Activated T-helper 1 cell treated with anti-CD3 and anti-CD28 coated beads, Interleukin-12 subunit alpha, Interleukin-12 subunit beta, Interleukin-2, Interleukin-4 antibody, amounts not matched to agents 30 ng/mL and 10 ng/mL and 1 ng/mL, durations not matched to agents 14 hours and 24 hours and 36 hours (primary cell): ENCODE results near the gene GSN. TPM values are rescaled to one million over a fixed set of nuclear protein-coding genes. Genes with fewer than 3 reads are reported as not detected.

Experiments
- DNase-seq: peaks from one replicate; pipeline ENCODE4 v3.0.0; 2021; ENCODE audit warnings: low spot score
- H3K27ac Mint-ChIP-seq: one replicate; pipeline ENCODE4 v1.8.0; 2021; ENCODE audit warnings: mild to moderate bottlenecking, mixed read lengths
- H3K27me3 Mint-ChIP-seq: one replicate; pipeline ENCODE4 v1.8.0; 2022; ENCODE audit warnings: mild to moderate bottlenecking, moderate library complexity, mixed read lengths; ENCODE audit not compliant: insufficient read depth
- H3K36me3 Mint-ChIP-seq: one replicate; pipeline ENCODE4 v1.8.0; 2021; ENCODE audit warnings: low read depth, mixed read lengths
- H3K4me1 Mint-ChIP-seq: one replicate; pipeline ENCODE4 v1.8.0; 2021; ENCODE audit warnings: low read depth, mixed read lengths
- H3K4me3 Mint-ChIP-seq: one replicate; pipeline ENCODE4 v1.8.0; 2021; ENCODE audit warnings: mild to moderate bottlenecking, moderate library complexity, mixed read lengths
- H3K9me3 Mint-ChIP-seq: one replicate; pipeline ENCODE4 v1.8.0; 2021; ENCODE audit warnings: mixed read lengths
- intact Hi-C: fragments of 100-400 bp; cut with micrococcal nuclease; formaldehyde crosslinking; loops from one replicate; pipeline ENCODE4 v1.15.1; 2024
- total RNA-seq: library from RNA; stranded (reverse); gene quantifications from 2 replicates; pipeline ENCODE4 v1.2.3, GENCODE V29; 2022

The GSN gene
- total RNA-seq, 1 donor from 2014 or later, result 1.5 TPM

GRCh38 chr9:121340676-121341392 lies 72.9 kb downstream of the GSN start:
- intact Hi-C loops, result no loop called here
- peaks cover 57% of the 10 kb centered on the region for H3K36me3 Mint-ChIP-seq

DNA sequence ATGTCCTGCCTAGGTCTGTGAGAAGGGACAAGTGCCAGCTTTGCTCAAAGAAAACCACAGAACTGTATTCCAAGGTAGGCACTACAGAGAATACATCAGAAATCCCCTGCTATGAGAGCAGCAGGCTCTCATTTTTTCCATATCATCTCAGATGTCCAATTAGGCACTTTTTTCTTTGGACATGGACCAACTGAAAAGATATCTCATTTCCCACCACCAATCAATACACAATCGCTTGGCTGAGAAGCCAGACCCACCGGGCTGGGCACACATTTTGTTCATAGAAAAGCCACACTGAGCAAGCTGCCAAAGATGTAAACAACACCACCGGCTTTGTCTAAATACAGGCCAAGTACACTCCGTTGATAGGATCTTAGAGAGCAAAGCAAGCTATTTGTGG lies 76.2 kb downstream of the GSN start:
- no peak overlapping the region for H3K27ac Mint-ChIP-seq
- H3K9me3 Mint-ChIP-seq, result no peaks in the 10 kb centered on the region
- H3K36me3 Mint-ChIP-seq, result peaks cover 60% of the 10 kb centered on the region
- peaks cover 25% of the 10 kb centered on the region for H3K4me1 Mint-ChIP-seq
- DNase-seq, result no peak
- intact Hi-C loops, result no loop called here
- H3K4me3 Mint-ChIP-seq, result no peak overlapping the region
- no peaks in the 10 kb centered on the region for H3K27me3 Mint-ChIP-seq

More at GRCh38 chr9:121340676-121341392, 72.9 kb downstream of the GSN start:
- Mint-ChIP-seq H3K27me3 (no peaks in the 10 kb centered on the region), H3K4me1 (peaks cover 25% of the 10 kb centered on the region), H3K4me3 (no peak overlapping the region), H3K27ac (no peak overlapping the region), H3K9me3 (no peaks in the 10 kb centered on the region)
- DNase-seq, result no peak

DNA sequence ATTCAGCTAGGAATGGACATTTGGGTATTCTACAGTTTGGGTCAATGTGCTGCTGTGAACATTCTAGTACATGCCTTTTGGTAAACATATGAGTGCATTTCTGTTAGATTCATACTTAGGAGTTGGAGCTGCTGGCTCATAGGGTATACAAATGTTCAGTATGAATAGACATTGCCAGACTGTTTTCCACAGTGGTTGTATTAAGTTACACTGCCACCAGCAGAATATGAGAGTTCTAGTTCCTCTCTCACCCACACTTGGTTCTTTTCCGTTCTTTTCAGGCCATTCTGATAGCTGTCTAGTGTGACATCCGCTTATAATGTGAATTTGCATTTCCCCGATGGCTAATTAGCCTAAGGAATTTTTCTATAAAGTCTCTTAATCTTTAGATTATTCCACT lies 77.1 kb downstream of the GSN start:
- no peaks in the 10 kb centered on the region for H3K27me3 Mint-ChIP-seq
- H3K4me1 Mint-ChIP-seq, result peaks cover 26% of the 10 kb centered on the region
- H3K36me3 Mint-ChIP-seq, result peaks cover 61% of the 10 kb centered on the region
- no peak overlapping the region for H3K27ac Mint-ChIP-seq
- intact Hi-C loops, result no loop called here
- no peak overlapping the region for H3K4me3 Mint-ChIP-seq
- no peak for DNase-seq
- H3K9me3 Mint-ChIP-seq, result no peaks in the 10 kb centered on the region

DNA sequence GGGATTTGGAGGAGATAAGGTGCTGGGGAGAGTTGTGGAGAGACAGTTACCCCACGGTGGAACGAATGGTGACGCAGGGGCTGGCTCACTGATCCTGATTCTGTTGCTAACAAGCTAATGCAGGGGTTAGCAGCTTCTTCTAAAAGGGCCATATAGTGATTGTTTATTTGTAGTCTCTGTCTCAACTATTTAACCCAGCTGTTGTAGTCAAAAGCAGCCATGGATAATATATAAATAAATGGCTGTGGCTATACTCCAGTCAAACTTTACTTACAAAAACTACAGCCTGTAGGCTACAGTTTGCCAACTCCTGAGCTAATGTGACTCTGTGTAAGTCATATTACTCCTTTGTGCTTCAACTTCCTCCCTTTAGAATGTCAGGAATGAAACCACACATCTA lies 80.3 kb downstream of the GSN start:
- Mint-ChIP-seq H3K36me3 (peaks cover 61% of the 10 kb centered on the region), H3K4me3 (no peak overlapping the region), H3K27me3 (no peaks in the 10 kb centered on the region), H3K27ac (no peak overlapping the region), H3K4me1 (peaks cover 42% of the 10 kb centered on the region), H3K9me3 (no peaks in the 10 kb centered on the region)
- no peak for DNase-seq
- intact Hi-C loops, result no loop called here

DNA sequence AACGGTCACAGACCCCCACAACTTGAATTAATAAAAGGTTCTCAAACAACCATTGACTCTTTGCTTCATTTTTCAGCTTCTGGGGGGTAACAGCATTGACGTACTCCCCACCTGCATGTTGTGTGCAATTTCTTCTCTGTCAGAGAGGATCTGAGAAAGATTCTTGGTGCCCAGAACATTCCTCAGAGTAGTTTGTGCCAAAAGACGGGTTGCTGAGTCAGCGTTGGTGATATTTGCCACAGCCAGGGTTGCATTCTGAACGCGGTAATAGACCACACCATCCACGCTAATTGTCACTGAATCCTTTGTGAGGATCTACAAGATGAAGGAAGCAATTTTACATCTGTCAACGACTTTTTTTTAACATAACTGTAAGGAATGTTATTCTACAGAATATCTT lies 81.0 kb downstream of the GSN start:
- DNase-seq, result no peak
- no peak overlapping the region for H3K27ac Mint-ChIP-seq
- H3K27me3 Mint-ChIP-seq, result no peaks in the 10 kb centered on the region
- intact Hi-C loops, result no loop called here
- H3K4me1 Mint-ChIP-seq, result peaks cover 44% of the 10 kb centered on the region
- no peaks in the 10 kb centered on the region for H3K9me3 Mint-ChIP-seq
- H3K36me3 Mint-ChIP-seq, result peaks cover 57% of the 10 kb centered on the region
- no peak overlapping the region for H3K4me3 Mint-ChIP-seq

- H3K4me3 Mint-ChIP-seq, result no peak overlapping the region
- no peak for DNase-seq
- no peaks in the 10 kb centered on the region for H3K9me3 Mint-ChIP-seq
- H3K27ac Mint-ChIP-seq, result no peak overlapping the region
- no peaks in the 10 kb centered on the region for H3K27me3 Mint-ChIP-seq
- intact Hi-C loops, result loop anchor here (5.0 to 10.0 kb wide), 2 partner anchors 425 to 658 kb away; partner anchors contain the start of gene TRAF1
- H3K36me3 Mint-ChIP-seq, result peaks cover 52% of the 10 kb centered on the region
- H3K4me1 Mint-ChIP-seq, result peaks cover 39% of the 10 kb centered on the region
Observed at GRCh38 chr9:121350036-121350435, 82.1 kb downstream of the GSN start.

DNA sequence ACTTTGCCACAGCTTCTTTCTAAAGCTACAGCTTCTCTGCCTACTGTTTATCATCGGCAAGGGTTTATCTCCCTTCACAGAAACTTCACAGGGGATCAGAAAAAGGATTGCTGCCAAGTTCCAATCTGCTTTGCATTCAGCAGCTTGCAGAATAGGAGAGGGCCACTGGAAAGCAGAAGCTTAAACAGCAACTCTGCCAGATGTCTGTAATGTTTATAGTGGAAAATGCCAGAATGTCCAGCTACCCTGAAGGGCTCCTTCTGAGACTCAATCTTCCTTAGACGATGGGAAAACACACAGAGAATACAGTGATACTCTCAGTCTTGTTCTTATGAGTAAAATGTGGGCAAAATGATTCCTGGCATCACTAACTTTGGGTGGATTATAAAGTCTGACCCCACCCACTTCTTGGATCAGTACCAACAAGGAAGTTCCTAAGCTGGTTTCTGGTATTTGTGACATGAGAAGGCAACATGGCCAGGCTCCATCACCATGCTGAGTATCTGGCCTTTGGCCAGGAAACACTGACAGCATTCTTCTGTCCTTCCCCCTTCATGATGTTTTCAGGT lies 83.1 kb downstream of the GSN start:
- DNase-seq, result no peak

GRCh38 chr9:121353241-121354061 lies 85.5 kb downstream of the GSN start:
- peak overlapping the region; percentile 73 for H3K27ac Mint-ChIP-seq
- H3K36me3 Mint-ChIP-seq, result peaks cover 42% of the 10 kb centered on the region
- DNase-seq, result peak; percentile 73
- intact Hi-C loops, result loop anchor here (1.0 to 10.0 kb wide), 7 partner anchors 17 to 661 kb away; partner anchors contain the start of genes RAB14, STOM and TRAF1
- H3K4me1 Mint-ChIP-seq, result peaks cover 69% of the 10 kb centered on the region
- H3K4me3 Mint-ChIP-seq, result peak overlapping the region; percentile 42
- no peaks in the 10 kb centered on the region for H3K9me3 Mint-ChIP-seq
- no peaks in the 10 kb centered on the region for H3K27me3 Mint-ChIP-seq

More for the DNA sequence above, 83.1 kb downstream of the GSN start:
- no peak overlapping the region for H3K4me3 Mint-ChIP-seq
- no peak overlapping the region for H3K27ac Mint-ChIP-seq
- no peaks in the 10 kb centered on the region for H3K27me3 Mint-ChIP-seq
- intact Hi-C loops, result loop anchor here (5.0 to 10.0 kb wide), 2 partner anchors 426 to 659 kb away; partner anchors contain the start of gene TRAF1
- peaks cover 46% of the 10 kb centered on the region for H3K4me1 Mint-ChIP-seq
- peaks cover 52% of the 10 kb centered on the region for H3K36me3 Mint-ChIP-seq
- no peaks in the 10 kb centered on the region for H3K9me3 Mint-ChIP-seq

DNA sequence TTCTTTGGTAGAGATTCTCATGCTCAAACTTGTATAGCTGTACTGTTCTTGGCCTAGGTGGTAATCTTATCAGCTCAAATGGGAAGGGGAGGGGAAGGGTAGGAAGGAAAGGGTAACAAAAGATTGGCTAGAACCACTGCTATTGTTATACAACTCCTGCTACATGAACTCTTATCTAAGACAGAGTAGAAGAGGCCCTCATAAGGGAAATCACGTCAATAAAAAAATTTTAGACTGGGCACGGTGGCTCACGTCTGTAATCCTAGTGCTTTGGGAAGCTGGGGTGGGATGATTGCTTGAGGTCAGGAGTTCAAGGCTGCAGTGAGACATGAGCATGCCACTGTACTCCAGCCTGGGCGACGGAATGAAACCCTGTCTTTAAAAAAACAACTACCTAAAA lies 86.2 kb downstream of the GSN start:
- Mint-ChIP-seq H3K27ac (peak overlapping the region; percentile 73), H3K36me3 (peaks cover 40% of the 10 kb centered on the region), H3K4me1 (peaks cover 75% of the 10 kb centered on the region)

DNA sequence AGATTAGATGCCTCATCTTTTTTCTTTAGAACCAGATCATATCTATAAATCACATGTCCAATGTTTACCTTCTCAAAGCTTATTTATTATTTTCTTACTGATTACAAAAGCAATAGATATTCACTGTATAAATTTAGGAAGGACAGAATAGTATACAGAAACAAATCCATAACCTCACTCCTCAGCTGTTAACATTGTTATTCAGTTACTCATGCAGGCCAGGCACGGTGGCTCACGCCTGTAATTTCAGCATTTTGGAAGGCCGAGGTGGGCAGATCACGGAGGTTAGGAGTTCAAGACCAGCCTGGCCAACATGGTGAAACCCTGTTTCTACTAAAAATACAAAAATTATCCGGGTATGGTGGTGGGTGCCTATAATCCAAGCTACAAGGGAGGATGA lies 86.8 kb downstream of the GSN start:
- H3K27ac Mint-ChIP-seq, result peak overlapping the region; percentile 64
- intact Hi-C loops, result loop anchor here (5.0 to 10.0 kb wide), 2 partner anchors 430 to 662 kb away; partner anchors contain the start of gene TRAF1
- no peak overlapping the region for H3K4me3 Mint-ChIP-seq
- no peaks in the 10 kb centered on the region for H3K9me3 Mint-ChIP-seq
- H3K4me1 Mint-ChIP-seq, result peaks cover 82% of the 10 kb centered on the region
- peaks cover 38% of the 10 kb centered on the region for H3K36me3 Mint-ChIP-seq
- H3K27me3 Mint-ChIP-seq, result no peaks in the 10 kb centered on the region
- DNase-seq, result no peak

More for the DNA sequence above, 86.2 kb downstream of the GSN start:
- intact Hi-C loops, result loop anchor here (5.0 to 10.0 kb wide), 2 partner anchors 429 to 662 kb away; partner anchors contain the start of gene TRAF1
- H3K4me3 Mint-ChIP-seq, result peak overlapping the region; percentile 11
- H3K27me3 Mint-ChIP-seq, result no peaks in the 10 kb centered on the region
- DNase-seq, result no peak
- no peaks in the 10 kb centered on the region for H3K9me3 Mint-ChIP-seq

GRCh38 chr9:121357011-121357410 lies 89.0 kb downstream of the GSN start:
- Mint-ChIP-seq H3K36me3 (peaks cover 25% of the 10 kb centered on the region), H3K4me1 (peaks cover 74% of the 10 kb centered on the region), H3K9me3 (no peaks in the 10 kb centered on the region), H3K27me3 (no peaks in the 10 kb centered on the region), H3K4me3 (no peak overlapping the region), H3K27ac (no peak overlapping the region)
- intact Hi-C loops, result loop anchor here (10.0 kb wide), 1 partner anchor 432 kb away; the partner anchor contains the start of gene TRAF1
- DNase-seq, result no peak

DNA sequence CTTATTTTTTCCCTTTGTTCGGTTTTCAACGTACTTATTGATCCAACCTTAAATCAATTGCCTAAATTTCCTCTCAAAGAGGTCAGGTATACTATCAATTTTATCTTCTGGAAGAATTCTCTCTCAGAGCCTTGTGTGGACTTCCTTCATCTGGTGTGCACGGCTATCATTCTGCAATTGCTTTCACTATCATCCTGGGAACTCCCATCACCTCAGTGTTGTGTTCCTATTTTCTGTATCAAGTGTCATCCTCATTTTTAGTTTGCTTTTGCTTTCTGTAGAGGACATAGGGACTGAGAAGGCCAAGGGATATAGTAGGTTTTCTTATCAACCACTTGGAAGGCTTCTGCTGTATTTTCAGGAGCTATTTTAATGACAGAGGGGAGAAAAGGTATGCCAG lies 90.8 kb downstream of the GSN start:
- Mint-ChIP-seq H3K36me3 (peaks cover 21% of the 10 kb centered on the region), H3K27me3 (no peaks in the 10 kb centered on the region), H3K4me1 (peaks cover 66% of the 10 kb centered on the region), H3K9me3 (no peaks in the 10 kb centered on the region), H3K4me3 (peak overlapping the region; percentile 62), H3K27ac (peak overlapping the region; percentile 72)
- intact Hi-C loops, result loop anchor here (1.0 to 10.0 kb wide), 2 partner anchors 12 to 434 kb away; partner anchors contain the start of genes STOM and TRAF1
- no peak for DNase-seq
